Measurements from ENCODE around the gene DAPP1. TPM values are rescaled to one million over a fixed set of nuclear protein-coding genes. Genes with fewer than 3 reads are reported as not detected.

DAPP1 gene
- total and polyA plus RNA-seq, 2 donors (not counting 3 experiments of a cell fraction or from before 2014, with no cell fraction given), result not detected

- Histone ChIP-seq H3K9me3 (replicated peaks; ENCODE audit: control insufficient read depth, insufficient read depth, low read length) (no peaks in the 10 kb centered on the region), H3K4me2 (ENCODE audit: insufficient read depth, low read length) (no peak overlapping the region), H3K27ac (ENCODE audit: insufficient read depth, low read depth, low read length) (no peak overlapping the region), H3K9ac (replicated peaks; ENCODE audit: extremely low read depth, insufficient read depth, low read length) (no peak overlapping the region), H3K27me3 (ENCODE audit: control insufficient read depth in 2 of 2, insufficient read depth in 2 of 2, low read length in 2 of 2) (peaks cover 0 to 2% of the 10 kb centered on the region in 2 experiments), H3K4me1 (ENCODE audit: control insufficient read depth, extremely low read depth, insufficient read depth, low read length) (no peaks in the 10 kb centered on the region), H3K36me3 (ENCODE audit: control insufficient read depth in 2 of 2, extremely low read depth in 1 of 2, insufficient read depth in 2 of 2, low read length in 2 of 2) (no peaks in the 10 kb centered on the region), H2AFZ (ENCODE audit: low read depth, low read length) (no peak overlapping the region), H4K20me1 (replicated peaks; ENCODE audit: control insufficient read depth, extremely low read depth, insufficient read depth, low read length) (no peaks in the 10 kb centered on the region), H3K9me1 (replicated peaks; ENCODE audit: control insufficient read depth, extremely low read depth, insufficient read depth, low read length) (no peaks in the 10 kb centered on the region), H3K79me2 (ENCODE audit: control insufficient read depth, insufficient read depth, low read length) (no peaks in the 10 kb centered on the region), H3K4me3 (replicated peaks in 1 of 3; ENCODE audit: insufficient read depth in 1 of 3, low read depth in 1 of 3, low read length in 3 of 3) (no peak overlapping the region)
- BruUV-seq (replicated peaks), result no TSS peak
- DNase-seq (ENCODE audit: low read depth, low spot score) (no peak), FAIRE-seq (no peak)
- intact Hi-C loops (cut with micrococcal nuclease), result no loop called here
- dilution Hi-C loops (cut with MboI; ENCODE audit: extremely low pct_ligation_motif_present, low sequenced_read_pairs), result no loop called here
- ChIA-PET POLR2A (no interaction called here), CTCF (no interaction called here)
- TF ChIP-seq JUN (IDR thresholded peaks at IDR 0.05; ENCODE audit: borderline replicate concordance, insufficient read depth, insufficient read length, low read depth), result no peak
- no peak for TF ChIP-seq MAX (IDR thresholded peaks at IDR 0.05; ENCODE audit: insufficient read depth, insufficient read length)
- no peak for TF ChIP-seq GATA2 (IDR thresholded peaks at IDR 0.05; ENCODE audit: insufficient read depth, insufficient read length, low read depth, low read length)
- TF ChIP-seq POLR2AphosphoS5 (IDR thresholded peaks at IDR 0.05; ENCODE audit: insufficient read depth, low read depth, low read length), result no peak
- no peak for TF ChIP-seq MYC (IDR thresholded peaks at IDR 0.05; ENCODE audit: low read depth, low read length)
- no peak for TF ChIP-seq EZH2 (IDR thresholded peaks at IDR 0.05; ENCODE audit: borderline replicate concordance, low read depth, low read length, severe bottlenecking)
- TF ChIP-seq CTCF (IDR thresholded peaks at IDR 0.05; ENCODE audit: extremely low read depth in 1 of 2, insufficient read depth in 1 of 2, low read depth in 1 of 2, low read length in 2 of 2), result no peak
- TF ChIP-seq POLR2A (IDR thresholded peaks at IDR 0.05; ENCODE audit: low read depth, low read length), result no peak
- TF ChIP-seq FOS (IDR thresholded peaks at IDR 0.05; ENCODE audit: borderline replicate concordance, insufficient read depth, low read length), result no peak
Observed at GRCh38 chr4:99852199-99852749, 35.6 kb downstream of the DAPP1 start.
